HepG2 (cell line): ENCODE data around the gene SERTAD3. TPM values are rescaled to one million over a fixed set of nuclear protein-coding genes. Genes with fewer than 3 reads are reported as not detected.
A peak's percentile ranks its signal among the peaks of the same experiment; 100 is the strongest.

Experiments used
- ARID2 ChIP-seq: sonication (generic); formaldehyde crosslinking; IDR thresholded peaks from 2 replicates; pipeline ENCODE4 v1.8.1; 2022; ENCODE audit warnings: mild to moderate bottlenecking, missing genetic modification reagents, borderline replicate concordance
- ATRX ChIP-seq: sonication (generic); formaldehyde crosslinking; IDR thresholded peaks from 2 replicates; pipeline ENCODE4 v1.4.0; 2020; ENCODE audit warnings: missing genetic modification reagents, borderline replicate concordance
- BCL6 ChIP-seq: IDR thresholded peaks from 2 replicates; pipeline ENCODE4 v1.6.1; 2016; ENCODE audit warnings: missing genetic modification reagents, missing compliant biosample characterization
- FOXK2 ChIP-seq: fragments of 450-650 bp; IDR thresholded peaks from 2 replicates; pipeline ENCODE4 v1.6.1; 2016
- FOXO1 ChIP-seq: sonication (generic); formaldehyde crosslinking; IDR thresholded peaks from 2 replicates; pipeline ENCODE4 v1.4.0; 2020; ENCODE audit warnings: missing genetic modification reagents
- HOXD1 ChIP-seq: sonication (generic); formaldehyde crosslinking; IDR thresholded peaks from 2 replicates; pipeline ENCODE4 v1.5.0; 2020; ENCODE audit warnings: missing genetic modification reagents
- KMT2A ChIP-seq: sonication (generic); formaldehyde crosslinking; IDR thresholded peaks from 2 replicates; pipeline ENCODE4 v1.4.0; 2020; ENCODE audit warnings: missing genetic modification reagents
- PAXIP1 ChIP-seq: sonication (generic); formaldehyde crosslinking; conservative IDR thresholded peaks from 2 replicates; pipeline ENCODE4 v1.4.0; 2020; ENCODE audit warnings: mild to moderate bottlenecking, missing genetic modification reagents, moderate library complexity
- REL ChIP-seq: sonication (generic); formaldehyde crosslinking; conservative IDR thresholded peaks from 2 replicates; pipeline ENCODE4 v1.8.0; 2022; ENCODE audit warnings: mild to moderate bottlenecking, missing genetic modification reagents, moderate library complexity
- SNAPC2 ChIP-seq: sonication (generic); formaldehyde crosslinking; IDR thresholded peaks from 2 replicates; pipeline ENCODE4 v1.8.1; 2022; ENCODE audit warnings: mild to moderate bottlenecking, missing genetic modification reagents
- TIGD3 ChIP-seq: sonication (generic); formaldehyde crosslinking; IDR thresholded peaks from 2 replicates; pipeline ENCODE4 v1.5.1; 2020; ENCODE audit warnings: mild to moderate bottlenecking, missing genetic modification reagents, borderline replicate concordance
- U2AF2 ChIP-seq: fragments of 200-400 bp; formaldehyde crosslinking; IDR thresholded peaks from 2 replicates; pipeline ENCODE4 v1.6.1; 2017; ENCODE audit warnings: low read depth, mild to moderate bottlenecking, low read length
- USF2 ChIP-seq, 2 experiments: sonication (generic) in 1 of 2; formaldehyde crosslinking in 1 of 2; IDR thresholded peaks; 2 replicates each; pipeline versions ENCODE4 v1.5.1 to v1.6.1; 2011 to 2020; ENCODE audit warnings: borderline replicate concordance in 1 of 2, low read depth in 1 of 2, low read length in 1 of 2, mild to moderate bottlenecking in 1 of 2, missing genetic modification reagents in 1 of 2, moderate library complexity in 1 of 2
- ZC3H4 ChIP-seq: sonication (generic); formaldehyde crosslinking; IDR thresholded peaks from 2 replicates; pipeline ENCODE4 v1.4.0; 2020; ENCODE audit warnings: missing genetic modification reagents, borderline replicate concordance
- ZKSCAN8 ChIP-seq: IDR thresholded peaks from 2 replicates; pipeline ENCODE4 v1.6.1; 2016; ENCODE audit warnings: borderline replicate concordance, missing genetic modification reagents, missing compliant biosample characterization
- ZNF256 ChIP-seq: sonication (generic); formaldehyde crosslinking; conservative IDR thresholded peaks from 2 replicates; pipeline ENCODE4 v1.4.0; 2020; ENCODE audit warnings: missing genetic modification reagents
- ZNF317 ChIP-seq: sonication (generic); formaldehyde crosslinking; IDR thresholded peaks from 2 replicates; pipeline ENCODE4 v1.5.0; 2020; ENCODE audit warnings: mild to moderate bottlenecking, missing genetic modification reagents
- polyA plus RNA-seq, 8 experiments: library from polyadenylated mRNA; depleted of rRNA in 3 of 8; stranded (reverse) in 7 of 8; unstranded in 1 of 8; fragments of >200 nt; fragmentation: Illumina TruSeq in 4 of 8; extraction: Trizol in 4 of 8; gene quantifications; 2 replicates each; pipeline versions ENCODE4 v1.2.1 to v1.2.3, GENCODE V29; 2011 to 2016; ENCODE audit warnings: low read depth in 4 of 8, missing spikeins in 1 of 8, mixed read lengths in 1 of 8; ENCODE audit not compliant: insufficient read depth in 1 of 8
- total RNA-seq, 5 experiments: library from RNA; depleted of rRNA; stranded (reverse); fragments of >200 nt; fragmentation: Illumina TruSeq; extraction: Trizol; gene quantifications; 2 replicates each; pipeline ENCODE4 v1.2.3, GENCODE V29; 2016; ENCODE audit warnings: low read depth in 1 of 5
- TF ChIP-seq, protein P1 (sequence below): sonication (generic); formaldehyde crosslinking; IDR thresholded peaks from 2 replicates; pipeline ENCODE4 v1.5.0; 2020; ENCODE audit warnings: missing genetic modification reagents, mild to moderate bottlenecking, borderline replicate concordance
- TF ChIP-seq, protein P2 (sequence below): sonication (generic); formaldehyde crosslinking; IDR thresholded peaks from 2 replicates; pipeline ENCODE4 v1.4.0; 2020; ENCODE audit warnings: missing genetic modification reagents, mild to moderate bottlenecking, borderline replicate concordance

The SERTAD3 gene
- total and polyA plus RNA-seq, 2 of the 13 experiments (the other 11 are each of a cell fraction or from before 2014, with no cell fraction given) = 9.6 to 16.9 TPM

GRCh38 chr19:40420766-40421765, 23.1 kb downstream of the SERTAD3 start (continued):
- TF ChIP-seq PAXIP1 (CRISPR knock-in tag) (peak; percentile 69), ATRX (CRISPR knock-in tag) (no peak), HOXD1 (peak; percentile 73), FOXK2 (no peak), SNAPC2 (no peak; the same call in 1 of the 2 replicates), FOXO1 (CRISPR knock-in tag) (no peak), BCL6 (CRISPR knock-in tag) (peak; percentile 63), U2AF2 (no peak), KMT2A (CRISPR knock-in tag) (peak; percentile 18; the same call in 1 of the 2 replicates), USF2 (IDR thresholded peaks at IDR 0.05; ENCODE audit: low read depth, low read length) (no peak), USF2 (CRISPR knock-in tag; IDR thresholded peaks at IDR 0.05; ENCODE audit: borderline replicate concordance) (peak; percentile 97), ZNF317 (CRISPR knock-in tag) (peak; percentile 81), TIGD3 (no peak), ZC3H4 (CRISPR knock-in tag) (no peak), REL (CRISPR knock-in tag) (no peak), ARID2 (CRISPR knock-in tag) (peak; percentile 63; the same call in 1 of the 2 replicates), ZKSCAN8 (CRISPR knock-in tag) (0 out of 2 replicates have a peak, but pooled peaks have one; percentile 23), ZNF256 (CRISPR knock-in tag) (0 out of 2 replicates have a peak, but pooled peaks have one; percentile 14)
- TF ChIP-seq, protein P1, sequence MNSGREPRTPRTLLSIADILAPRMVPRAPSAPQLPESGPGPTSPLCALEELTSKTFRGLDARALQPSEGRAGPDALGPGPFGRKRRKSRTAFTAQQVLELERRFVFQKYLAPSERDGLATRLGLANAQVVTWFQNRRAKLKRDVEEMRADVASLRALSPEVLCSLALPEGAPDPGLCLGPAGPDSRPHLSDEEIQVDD (CRISPR knock-in tag) = peak; percentile 81; the same call in 1 of the 2 replicates
- TF ChIP-seq, protein P2, sequence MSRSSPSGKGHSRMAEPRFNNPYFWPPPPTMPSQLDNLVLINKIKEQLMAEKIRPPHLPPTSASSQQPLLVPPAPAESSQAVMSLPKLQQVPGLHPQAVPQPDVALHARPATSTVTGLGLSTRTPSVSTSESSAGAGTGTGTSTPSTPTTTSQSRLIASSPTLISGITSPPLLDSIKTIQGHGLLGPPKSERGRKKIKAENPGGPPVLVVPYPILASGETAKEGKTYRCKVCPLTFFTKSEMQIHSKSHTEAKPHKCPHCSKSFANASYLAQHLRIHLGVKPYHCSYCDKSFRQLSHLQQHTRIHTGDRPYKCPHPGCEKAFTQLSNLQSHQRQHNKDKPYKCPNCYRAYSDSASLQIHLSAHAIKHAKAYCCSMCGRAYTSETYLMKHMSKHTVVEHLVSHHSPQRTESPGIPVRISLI = no peak; the same call in 1 of the 2 replicates
